K562 (cell line): ENCODE measurements around the gene HYOU1. TPM values are rescaled to one million over a fixed set of nuclear protein-coding genes. Genes with fewer than 3 reads are reported as not detected.
A peak's percentile ranks its signal among the peaks of the same experiment; 100 is the strongest.

Source experiments
- ATAC-seq: fragments of 200-7000 bp; cut with Tn5 transposase; 3 replicates; pipeline ENCODE4 v1.9.1; 2020; ENCODE audit warnings: moderate library complexity
- BruUV-seq: library from RNA; stranded (reverse); fragments of 400-500 nt; replicated peaks from 2 replicates; lab custom pipeline; 2021; lab: Mats Ljungman, UMichigan
- CTCF ChIA-PET: fragments of 300-600 bp; formaldehyde crosslinking; extraction: SDS; loops from one replicate; lab custom pipeline; 2021; ENCODE audit warnings: low intra/inter-chr PET ratio; lab: Yijun Ruan, JAX
- POLR2A ChIA-PET: fragments of 300-600, 350-650 bp; sonication (Branson Sonifier 250); formaldehyde crosslinking; extraction: SDS; loops from one replicate; lab custom pipeline; 2021; ENCODE audit warnings: antibody characterized with exemption, inconsistent platforms; lab: Yijun Ruan, JAX
- DNase-seq, 4 experiments: peaks; one replicate each; pipeline versions ENCODE4 v3.0.0 to v3.0.0-alpha.2; 2011 to 2018; ENCODE audit warnings: low spot score in 3 of 4, mixed read lengths in 3 of 4; ENCODE audit errors: extremely low read depth in 1 of 4
- FAIRE-seq: peaks from 2 replicates; lab custom pipeline; 2011; peaks lifted over from hg19 to GRCh38; lab: Jason Lieb, UNC
- H2AFZ ChIP-seq: 2 replicates; pipeline ENCODE4 v1.6.0; 2011; ENCODE audit warnings: low read depth, low read length, control low read depth, inconsistent platforms
- H3K27ac ChIP-seq: fragments of 200-600 bp; 3 replicates; pipeline ENCODE4 v1.8.0; 2011; ENCODE audit warnings: low read depth, mild to moderate bottlenecking, control low read depth, inconsistent platforms, low read length, moderate library complexity, mixed read lengths; ENCODE audit errors: extremely low read depth
- H3K27me3 ChIP-seq, 2 experiments: fragments of 300-600 bp in 1 of 2; 2 replicates in 1 of 2; 3 replicates in 1 of 2; pipeline versions ENCODE4 v1.6.0 to v1.8.0; 2011; ENCODE audit warnings: inconsistent platforms in 2 of 2, low read length in 2 of 2, mild to moderate bottlenecking in 1 of 2, mixed read lengths in 1 of 2, moderate library complexity in 1 of 2; ENCODE audit not compliant: control insufficient read depth in 2 of 2, insufficient read depth in 2 of 2
- H3K36me3 ChIP-seq: fragments of 300-600 bp; 3 replicates; pipeline ENCODE4 v1.8.0; 2011; ENCODE audit warnings: mild to moderate bottlenecking, low read length, inconsistent platforms; ENCODE audit not compliant: control insufficient read depth, insufficient read depth
- H3K4me1 ChIP-seq, 2 experiments: fragments of 200-600 bp in 1 of 2; replicated peaks in 1 of 2; 2 replicates in 1 of 2; 3 replicates in 1 of 2; pipeline versions ENCODE4 v1.5.1 to v1.8.0; 2011; ENCODE audit warnings: inconsistent platforms in 2 of 2, low read length in 2 of 2, mild to moderate bottlenecking in 1 of 2, mixed read lengths in 1 of 2, moderate library complexity in 1 of 2; ENCODE audit not compliant: control insufficient read depth in 2 of 2, insufficient read depth in 2 of 2
- H3K4me2 ChIP-seq: 2 replicates; pipeline ENCODE4 v1.6.1; 2011; ENCODE audit warnings: low read length, control low read depth, inconsistent platforms, mixed read lengths; ENCODE audit not compliant: insufficient read depth
- H3K4me3 ChIP-seq: fragments of 200-600 bp; sonication (generic), shearing (Covaris generic); 2 replicates; pipeline ENCODE4 v1.5.1; 2016; ENCODE audit warnings: control low read depth, inconsistent platforms
- H3K79me2 ChIP-seq: fragments of 200-600 bp; 3 replicates; pipeline ENCODE4 v1.8.0; 2011; ENCODE audit warnings: low read length, inconsistent platforms; ENCODE audit not compliant: control insufficient read depth, insufficient read depth
- H3K9ac ChIP-seq, 2 experiments: 2 replicates each; pipeline versions ENCODE4 v1.6.0 to v1.6.1; 2011; ENCODE audit warnings: low read depth in 2 of 2, low read length in 2 of 2, control low read depth in 1 of 2, inconsistent platforms in 1 of 2, mild to moderate bottlenecking in 1 of 2, mixed read lengths in 1 of 2; ENCODE audit not compliant: insufficient read depth in 1 of 2
- H3K9me1 ChIP-seq: one replicate; pipeline ENCODE4 v1.6.0; 2011; ENCODE audit warnings: inconsistent platforms, mild to moderate bottlenecking, low read length, moderate library complexity; ENCODE audit not compliant: control insufficient read depth, insufficient read depth
- H3K9me3 ChIP-seq: replicated peaks from 2 replicates; pipeline ENCODE4 v1.5.1; 2011; ENCODE audit warnings: low read depth, low read length, inconsistent platforms; ENCODE audit not compliant: control insufficient read depth, insufficient read depth
- H4K20me1 ChIP-seq: replicated peaks from 2 replicates; pipeline ENCODE4 v1.6.1; 2011; ENCODE audit warnings: low read length, inconsistent platforms, mixed read lengths; ENCODE audit not compliant: control insufficient read depth, insufficient read depth
- ILF3 ChIP-seq: fragments of 450-650 bp; IDR thresholded peaks from 2 replicates; pipeline ENCODE4 v1.6.1; 2018; ENCODE audit warnings: antibody characterized with exemption, mild to moderate bottlenecking, moderate library complexity, borderline replicate concordance
- KLF1 ChIP-seq: fragments of 450-650 bp; IDR thresholded peaks from 2 replicates; pipeline ENCODE4 v1.6.1; 2016; ENCODE audit warnings: missing genetic modification characterization, missing compliant biosample characterization
- KLF6 ChIP-seq: fragments of 250-450 bp; sonication (Bioruptor Pico); IDR thresholded peaks from 2 replicates; pipeline ENCODE4 v1.4.0; 2020; ENCODE audit warnings: mild to moderate bottlenecking, moderate library complexity, borderline replicate concordance
- POLR2G ChIP-seq: fragments of 200-400 bp; formaldehyde crosslinking; IDR thresholded peaks from 2 replicates; pipeline ENCODE4 v1.6.1; 2017; ENCODE audit warnings: low read depth, mild to moderate bottlenecking, antibody characterized with exemption, low read length, moderate library complexity
- SMAD3 ChIP-seq: fragments of 450-650 bp; formaldehyde crosslinking; conservative IDR thresholded peaks from 2 replicates; pipeline ENCODE4 v1.4.0; 2020; ENCODE audit warnings: mild to moderate bottlenecking
- SRF ChIP-seq, 2 experiments: fragments of 250-450, 450-650 bp in 1 of 2; sonication (Bioruptor Pico) in 1 of 2; sonication (generic) in 1 of 2; formaldehyde crosslinking; IDR thresholded peaks; 2 replicates each; pipeline versions ENCODE4 v1.5.0 to v1.5.1; 2020 to 2022; ENCODE audit warnings: mild to moderate bottlenecking in 1 of 2, missing genetic modification reagents in 1 of 2
- WHSC1 ChIP-seq: IDR thresholded peaks from one replicate; pipeline ENCODE4 v1.6.1; 2012; ENCODE audit warnings: low read length, control low read depth, inconsistent platforms
- ZNF586 ChIP-seq: fragments of 450-650 bp; formaldehyde crosslinking; conservative IDR thresholded peaks from 2 replicates; pipeline ENCODE4 v1.4.0; 2020; ENCODE audit warnings: mild to moderate bottlenecking, moderate library complexity
- WGBS: fragments of 100-300 bp; shearing (Covaris generic); methylation state at CpG from one replicate; pipeline ENCODE4 v1.1.6; 2016; ENCODE audit warnings: low coverage, mixed read lengths; ENCODE audit not compliant: insufficient coverage; ENCODE audit errors: missing lambda C conversion rate; 5-methylcytosine and 5-hydroxymethylcytosine counted together
- in situ Hi-C: fragments of 300-500 bp; cut with MboI; formaldehyde crosslinking; loops from 4 replicates; pipeline ENCODE4 v1.15.0; 2018; ENCODE audit warnings: inconsistent platforms, mixed read lengths
- intact Hi-C: fragments of 100-400 bp; cut with micrococcal nuclease; formaldehyde crosslinking; loops from 2 replicates; pipeline ENCODE4 v1.14.2; 2022
- polyA plus RNA-seq, 8 experiments: library from polyadenylated mRNA; depleted of rRNA in 4 of 8; stranded (reverse) in 5 of 8; unstranded in 3 of 8; fragments of >200 nt; fragmentation: Nextera tagmentation in 2 of 8; fragmentation: Illumina TruSeq in 1 of 8; extraction: Ambion mirVana in 2 of 8; extraction: Trizol in 1 of 8; gene quantifications; 2 replicates each; pipeline versions ENCODE4 v1.2.1 to v1.2.3, GENCODE V29; 2011 to 2014; ENCODE audit warnings: inconsistent platforms in 1 of 8, missing spikeins in 1 of 8
- total RNA-seq, 7 experiments: library from RNA; depleted of rRNA in 6 of 7; stranded (reverse); fragments of >200 nt in 6 of 7; fragmentation: Illumina TruSeq in 2 of 7; extraction: Trizol in 2 of 7; gene quantifications; 2 replicates each; pipeline versions ENCODE4 v1.2.1 to v1.2.3, GENCODE V29; 2011 to 2021; ENCODE audit warnings: low replicate concordance in 1 of 7
- TF ChIP-seq, protein P1 (sequence below): fragments of 200-600 bp; sonication (generic); IDR thresholded peaks from one replicate; pipeline ENCODE4 v1.6.1; 2012; ENCODE audit warnings: mild to moderate bottlenecking, low read depth, low read length, inconsistent platforms
- TF ChIP-seq, protein P2 (sequence below): sonication (generic); formaldehyde crosslinking; IDR thresholded peaks from 2 replicates; pipeline ENCODE4 v1.8.1; 2023; ENCODE audit warnings: mild to moderate bottlenecking, missing genetic modification reagents

Gene HYOU1
- total and polyA plus RNA-seq, 9 of the 15 experiments (the other 6 are each of a cell fraction or from before 2014, with no cell fraction given) = 19.5 to 197 (median 128) TPM

GRCh38 chr11:119046489-119046888, 10.5 kb downstream of the HYOU1 start:
- Histone ChIP-seq H4K20me1 (no peaks in the 10 kb centered on the region), H3K79me2 (no peaks in the 10 kb centered on the region), H3K4me2 (no peak overlapping the region), H3K9me3 (no peaks in the 10 kb centered on the region), H2AFZ (no peak overlapping the region), H3K36me3 (peaks cover 72% of the 10 kb centered on the region), H3K4me3 (no peak overlapping the region), H3K9me1 (peaks cover 3% of the 10 kb centered on the region), H3K27ac (no peak overlapping the region), H3K27me3 (no peaks in the 10 kb centered on the region), H3K9ac (no peak overlapping the region), H3K4me1 (peaks cover 0 to 4% of the 10 kb centered on the region in 2 experiments; a peak in 2 of 5 replicates)
- POLR2A ChIA-PET = interaction anchor here (1.1 to 9.3 kb wide), 5 partner anchors 8 to 48 kb away, joined by 3 to 132 read pairs (median 5); partner anchors contain the start of genes HYOU1 and VPS11
- FAIRE-seq = no peak
- no TSS peak for BruUV-seq
- peak in 2 of 4 experiments; percentile 4 to 5 for DNase-seq
- CTCF ChIA-PET = interaction anchor here (0.6 kb wide), 1 partner anchor 225 kb away, joined by 3 read pairs; no protein-coding TSS in a partner anchor
- ATAC-seq = no peak
- 98% methylated on average over 6 of the region's 6 CpGs for WGBS
- intact Hi-C loops (no loop called here), in situ Hi-C loops (no loop called here)
- TF ChIP-seq SMAD3 (CRISPR knock-in tag) (no peak), KLF1 (tag) (no peak), POLR2G (0 out of 2 replicates have a peak, but pooled peaks have one; percentile 28), WHSC1 (no peak), KLF6 (CRISPR knock-in tag) (no peak), ILF3 (no peak), ZNF586 (CRISPR knock-in tag) (no peak), SRF (CRISPR knock-in tag; IDR thresholded peaks at IDR 0.05) (no peak)
- TF ChIP-seq, protein P1, sequence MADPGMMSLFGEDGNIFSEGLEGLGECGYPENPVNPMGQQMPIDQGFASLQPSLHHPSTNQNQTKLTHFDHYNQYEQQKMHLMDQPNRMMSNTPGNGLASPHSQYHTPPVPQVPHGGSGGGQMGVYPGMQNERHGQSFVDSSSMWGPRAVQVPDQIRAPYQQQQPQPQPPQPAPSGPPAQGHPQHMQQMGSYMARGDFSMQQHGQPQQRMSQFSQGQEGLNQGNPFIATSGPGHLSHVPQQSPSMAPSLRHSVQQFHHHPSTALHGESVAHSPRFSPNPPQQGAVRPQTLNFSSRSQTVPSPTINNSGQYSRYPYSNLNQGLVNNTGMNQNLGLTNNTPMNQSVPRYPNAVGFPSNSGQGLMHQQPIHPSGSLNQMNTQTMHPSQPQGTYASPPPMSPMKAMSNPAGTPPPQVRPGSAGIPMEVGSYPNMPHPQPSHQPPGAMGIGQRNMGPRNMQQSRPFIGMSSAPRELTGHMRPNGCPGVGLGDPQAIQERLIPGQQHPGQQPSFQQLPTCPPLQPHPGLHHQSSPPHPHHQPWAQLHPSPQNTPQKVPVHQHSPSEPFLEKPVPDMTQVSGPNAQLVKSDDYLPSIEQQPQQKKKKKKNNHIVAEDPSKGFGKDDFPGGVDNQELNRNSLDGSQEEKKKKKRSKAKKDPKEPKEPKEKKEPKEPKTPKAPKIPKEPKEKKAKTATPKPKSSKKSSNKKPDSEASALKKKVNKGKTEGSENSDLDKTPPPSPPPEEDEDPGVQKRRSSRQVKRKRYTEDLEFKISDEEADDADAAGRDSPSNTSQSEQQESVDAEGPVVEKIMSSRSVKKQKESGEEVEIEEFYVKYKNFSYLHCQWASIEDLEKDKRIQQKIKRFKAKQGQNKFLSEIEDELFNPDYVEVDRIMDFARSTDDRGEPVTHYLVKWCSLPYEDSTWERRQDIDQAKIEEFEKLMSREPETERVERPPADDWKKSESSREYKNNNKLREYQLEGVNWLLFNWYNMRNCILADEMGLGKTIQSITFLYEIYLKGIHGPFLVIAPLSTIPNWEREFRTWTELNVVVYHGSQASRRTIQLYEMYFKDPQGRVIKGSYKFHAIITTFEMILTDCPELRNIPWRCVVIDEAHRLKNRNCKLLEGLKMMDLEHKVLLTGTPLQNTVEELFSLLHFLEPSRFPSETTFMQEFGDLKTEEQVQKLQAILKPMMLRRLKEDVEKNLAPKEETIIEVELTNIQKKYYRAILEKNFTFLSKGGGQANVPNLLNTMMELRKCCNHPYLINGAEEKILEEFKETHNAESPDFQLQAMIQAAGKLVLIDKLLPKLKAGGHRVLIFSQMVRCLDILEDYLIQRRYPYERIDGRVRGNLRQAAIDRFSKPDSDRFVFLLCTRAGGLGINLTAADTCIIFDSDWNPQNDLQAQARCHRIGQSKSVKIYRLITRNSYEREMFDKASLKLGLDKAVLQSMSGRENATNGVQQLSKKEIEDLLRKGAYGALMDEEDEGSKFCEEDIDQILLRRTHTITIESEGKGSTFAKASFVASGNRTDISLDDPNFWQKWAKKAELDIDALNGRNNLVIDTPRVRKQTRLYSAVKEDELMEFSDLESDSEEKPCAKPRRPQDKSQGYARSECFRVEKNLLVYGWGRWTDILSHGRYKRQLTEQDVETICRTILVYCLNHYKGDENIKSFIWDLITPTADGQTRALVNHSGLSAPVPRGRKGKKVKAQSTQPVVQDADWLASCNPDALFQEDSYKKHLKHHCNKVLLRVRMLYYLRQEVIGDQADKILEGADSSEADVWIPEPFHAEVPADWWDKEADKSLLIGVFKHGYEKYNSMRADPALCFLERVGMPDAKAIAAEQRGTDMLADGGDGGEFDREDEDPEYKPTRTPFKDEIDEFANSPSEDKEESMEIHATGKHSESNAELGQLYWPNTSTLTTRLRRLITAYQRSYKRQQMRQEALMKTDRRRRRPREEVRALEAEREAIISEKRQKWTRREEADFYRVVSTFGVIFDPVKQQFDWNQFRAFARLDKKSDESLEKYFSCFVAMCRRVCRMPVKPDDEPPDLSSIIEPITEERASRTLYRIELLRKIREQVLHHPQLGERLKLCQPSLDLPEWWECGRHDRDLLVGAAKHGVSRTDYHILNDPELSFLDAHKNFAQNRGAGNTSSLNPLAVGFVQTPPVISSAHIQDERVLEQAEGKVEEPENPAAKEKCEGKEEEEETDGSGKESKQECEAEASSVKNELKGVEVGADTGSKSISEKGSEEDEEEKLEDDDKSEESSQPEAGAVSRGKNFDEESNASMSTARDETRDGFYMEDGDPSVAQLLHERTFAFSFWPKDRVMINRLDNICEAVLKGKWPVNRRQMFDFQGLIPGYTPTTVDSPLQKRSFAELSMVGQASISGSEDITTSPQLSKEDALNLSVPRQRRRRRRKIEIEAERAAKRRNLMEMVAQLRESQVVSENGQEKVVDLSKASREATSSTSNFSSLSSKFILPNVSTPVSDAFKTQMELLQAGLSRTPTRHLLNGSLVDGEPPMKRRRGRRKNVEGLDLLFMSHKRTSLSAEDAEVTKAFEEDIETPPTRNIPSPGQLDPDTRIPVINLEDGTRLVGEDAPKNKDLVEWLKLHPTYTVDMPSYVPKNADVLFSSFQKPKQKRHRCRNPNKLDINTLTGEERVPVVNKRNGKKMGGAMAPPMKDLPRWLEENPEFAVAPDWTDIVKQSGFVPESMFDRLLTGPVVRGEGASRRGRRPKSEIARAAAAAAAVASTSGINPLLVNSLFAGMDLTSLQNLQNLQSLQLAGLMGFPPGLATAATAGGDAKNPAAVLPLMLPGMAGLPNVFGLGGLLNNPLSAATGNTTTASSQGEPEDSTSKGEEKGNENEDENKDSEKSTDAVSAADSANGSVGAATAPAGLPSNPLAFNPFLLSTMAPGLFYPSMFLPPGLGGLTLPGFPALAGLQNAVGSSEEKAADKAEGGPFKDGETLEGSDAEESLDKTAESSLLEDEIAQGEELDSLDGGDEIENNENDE = no peak
- TF ChIP-seq, protein P2, sequence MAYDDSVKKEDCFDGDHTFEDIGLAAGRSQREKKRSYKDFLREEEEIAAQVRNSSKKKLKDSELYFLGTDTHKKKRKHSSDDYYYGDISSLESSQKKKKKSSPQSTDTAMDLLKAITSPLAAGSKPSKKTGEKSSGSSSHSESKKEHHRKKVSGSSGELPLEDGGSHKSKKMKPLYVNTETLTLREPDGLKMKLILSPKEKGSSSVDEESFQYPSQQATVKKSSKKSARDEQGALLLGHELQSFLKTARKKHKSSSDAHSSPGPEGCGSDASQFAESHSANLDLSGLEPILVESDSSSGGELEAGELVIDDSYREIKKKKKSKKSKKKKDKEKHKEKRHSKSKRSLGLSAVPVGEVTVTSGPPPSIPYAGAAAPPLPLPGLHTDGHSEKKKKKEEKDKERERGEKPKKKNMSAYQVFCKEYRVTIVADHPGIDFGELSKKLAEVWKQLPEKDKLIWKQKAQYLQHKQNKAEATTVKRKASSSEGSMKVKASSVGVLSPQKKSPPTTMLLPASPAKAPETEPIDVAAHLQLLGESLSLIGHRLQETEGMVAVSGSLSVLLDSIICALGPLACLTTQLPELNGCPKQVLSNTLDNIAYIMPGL (CRISPR knock-in tag) = no peak
